Hepatocyte (in vitro differentiated cells): ENCODE measurements around the gene CHID1.

Source experiments
- CTCF ChIP-seq: fragments of 200-600 bp; sonication (generic); IDR thresholded peaks from 2 replicates; pipeline ENCODE4 v1.5.1; 2016; ENCODE audit warnings: antibody characterized with exemption, mild to moderate bottlenecking; ENCODE audit not compliant: poor library complexity
- EZH2 ChIP-seq: fragments of 200-600 bp; sonication (generic); IDR thresholded peaks from 2 replicates; pipeline ENCODE4 v1.6.1; 2016; ENCODE audit warnings: antibody characterized with exemption, mild to moderate bottlenecking, borderline replicate concordance

DNA sequence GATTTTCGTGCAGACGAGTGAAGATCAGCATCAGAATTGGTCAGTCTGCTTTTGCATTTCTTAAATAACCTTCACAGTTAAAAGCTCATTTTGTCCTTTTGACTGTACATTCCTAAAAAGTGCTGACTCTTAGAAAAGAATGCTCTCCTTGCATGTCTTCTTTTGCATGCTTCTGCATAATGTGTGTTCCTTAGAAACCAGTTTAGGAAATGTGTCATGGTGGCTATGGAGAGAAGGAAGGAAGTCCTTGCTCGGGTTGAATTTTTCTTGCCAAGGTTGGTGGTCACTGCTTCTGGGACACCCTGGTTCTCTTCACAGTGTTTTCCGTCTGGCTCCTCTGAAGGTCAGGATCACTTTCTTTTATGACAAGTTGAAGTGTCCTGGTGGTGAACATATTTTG, 21.8 kb upstream of the CHID1 start:
- TF ChIP-seq CTCF (no peak), EZH2 (no peak)
